ENCODE data around the gene OR51L1. TPM values are rescaled to one million over a fixed set of nuclear protein-coding genes. Genes with fewer than 3 reads are reported as not detected.

Gene OR51L1
- total and polyA plus RNA-seq, 2 of the 8 experiments (the other 6 are each of a cell fraction or from before 2014, with no cell fraction given) = not detected

- H3K36me3 ChIP-seq (ENCODE audit: control insufficient read depth in 2 of 4, insufficient read depth in 4 of 4, low read length in 3 of 4) = no peaks in the 10 kb centered on the region
- no peak for DNase-seq (ENCODE audit: low read depth in 1 of 2, low spot score in 2 of 2)
- no peaks in the 10 kb centered on the region for H3K23me2 ChIP-seq (ENCODE audit: low read depth, low read length)
- H3K9me3 ChIP-seq (ENCODE audit: insufficient read depth in 2 of 2, low read depth in 1 of 2, low read length in 1 of 2) = no peaks in the 10 kb centered on the region
- no peak overlapping the region for H3K4me2 ChIP-seq (ENCODE audit: insufficient read depth in 1 of 2, low read depth in 2 of 2, low read length in 2 of 2)
- no peaks in the 10 kb centered on the region for H3K79me1 ChIP-seq (ENCODE audit: low read depth, low read length)
- H3K4me1 ChIP-seq (replicated peaks in 1 of 4; ENCODE audit: control insufficient read depth in 3 of 4, insufficient read depth in 4 of 4, low read length in 3 of 4) = no peaks in the 10 kb centered on the region
- no peak overlapping the region for H3K4me3 ChIP-seq (ENCODE audit: extremely low read depth in 1 of 4, insufficient read depth in 2 of 4, low read depth in 3 of 4, low read length in 4 of 4)
- no peak for TF ChIP-seq CREB1 (IDR thresholded peaks at IDR 0.05)
- no peak for TF ChIP-seq NANOG (IDR thresholded peaks at IDR 0.05; ENCODE audit: insufficient read depth, low read depth, low read length, poor library complexity, severe bottlenecking)
- no peak for TF ChIP-seq SIRT6 (IDR thresholded peaks at IDR 0.05; ENCODE audit: low read length)
- no peak for TF ChIP-seq CBX8 (IDR thresholded peaks at IDR 0.05; ENCODE audit: borderline replicate concordance, low read depth, low read length)
- TF ChIP-seq NRF1 (IDR thresholded peaks at IDR 0.05; ENCODE audit: low read depth, low read length) = no peak
- no peak for TF ChIP-seq TAF7 (optimal IDR thresholded peaks at IDR 0.05; ENCODE audit: borderline replicate concordance, low read depth, low read length)
- TF ChIP-seq EZH2 (IDR thresholded peaks at IDR 0.05; ENCODE audit: low read depth, low read length, severe bottlenecking) = no peak
- no peak for TF ChIP-seq RFX5 (IDR thresholded peaks at IDR 0.05; ENCODE audit: borderline replicate concordance, low read depth, low read length)
- TF ChIP-seq SP1 (IDR thresholded peaks at IDR 0.05; ENCODE audit: low read depth, low read length) = no peak
- no peak for TF ChIP-seq SUZ12 (IDR thresholded peaks at IDR 0.05; ENCODE audit: low read length)
- TF ChIP-seq TEAD4 (IDR thresholded peaks at IDR 0.05; ENCODE audit: low read depth, low read length) = no peak
- no peak for TF ChIP-seq KDM4A (IDR thresholded peaks at IDR 0.05; ENCODE audit: low read depth, low read length, severe bottlenecking)
- TF ChIP-seq HDAC2 (IDR thresholded peaks at IDR 0.05; ENCODE audit: borderline replicate concordance in 1 of 2, low read depth in 2 of 2, low read length in 2 of 2) = no peak
- TF ChIP-seq E2F6 (IDR thresholded peaks at IDR 0.05) = no peak
- TF ChIP-seq POLR2A (IDR thresholded peaks at IDR 0.05; ENCODE audit: control extremely low read depth in 1 of 2, low read depth in 2 of 2, low read length in 2 of 2) = no peak
- no peak overlapping the region for H2BK15ac ChIP-seq (ENCODE audit: low read length)
- ChIA-PET POLR2A (ENCODE audit: partially characterized antibody) (no interaction called here), CTCF (ENCODE audit: partially characterized antibody) (no interaction called here)
- no peak overlapping the region for H2BK120ac ChIP-seq (replicated peaks; ENCODE audit: low read depth, low read length)
- no peak overlapping the region for H2BK5ac ChIP-seq (ENCODE audit: low read depth, low read length)
- no peak overlapping the region for H3K23ac ChIP-seq (ENCODE audit: insufficient read length)
- H3K4ac ChIP-seq (replicated peaks; ENCODE audit: insufficient read length, low read depth, low read length) = no peak overlapping the region
- no peak overlapping the region for H2BK12ac ChIP-seq (ENCODE audit: low read depth, low read length)
- no peak overlapping the region for H3K9ac ChIP-seq (replicated peaks in 1 of 4; ENCODE audit: extremely low read depth in 1 of 4, low read depth in 3 of 4, low read length in 3 of 4)
- H3K27me3 ChIP-seq (replicated peaks in 1 of 4; ENCODE audit: control insufficient read depth in 3 of 4, extremely low read depth in 1 of 4, insufficient read depth in 3 of 4, low read length in 3 of 4) = no peaks in the 10 kb centered on the region
- H4K8ac ChIP-seq (ENCODE audit: extremely low read depth, insufficient read depth, low read length) = no peak overlapping the region
- H2AFZ ChIP-seq (ENCODE audit: low read length) = no peak overlapping the region
- no peak for FAIRE-seq
- H4K91ac ChIP-seq (replicated peaks; ENCODE audit: insufficient read length, low read length) = no peak overlapping the region
- no peak overlapping the region for H4K5ac ChIP-seq (ENCODE audit: insufficient read length, low read depth, low read length)
- no peaks in the 10 kb centered on the region for H3K79me2 ChIP-seq (ENCODE audit: control insufficient read depth in 1 of 2, insufficient read depth in 2 of 2, low read length in 2 of 2)
- no peak overlapping the region for H2AK5ac ChIP-seq (ENCODE audit: low read depth, low read length)
- H4K20me1 ChIP-seq (replicated peaks in 1 of 2; ENCODE audit: control insufficient read depth in 1 of 2, insufficient read depth in 2 of 2, low read length in 2 of 2) = no peaks in the 10 kb centered on the region
- no peak overlapping the region for H3K27ac ChIP-seq (ENCODE audit: low read depth, low read length)
- H3K18ac ChIP-seq (ENCODE audit: extremely low read depth, low read length) = no peak overlapping the region
- no peak overlapping the region for H3K14ac ChIP-seq (ENCODE audit: insufficient read length)
- no peak overlapping the region for H2BK20ac ChIP-seq (ENCODE audit: low read length)
- no peak overlapping the region for H3K56ac ChIP-seq (replicated peaks; ENCODE audit: insufficient read length, low read depth, low read length)
- WGBS, 2 experiments (ENCODE audit: extremely low coverage in 1 of 2, insufficient coverage in 1 of 2, insufficient read length in 1 of 2, insufficient replicate concordance in 2 of 2, low coverage in 1 of 2, low lambda C conversion rate in 2 of 2, missing lambda C conversion rate in 1 of 2) = 91% methylated on average over 3 of the region's 3 CpGs; no CpG with 5 or more reads in 1 of the 2 experiments
These were observed 33.8 kb upstream of the OR51L1 start for GRCh38 chr11:4960877-4961276.
